Measurements from ENCODE around the gene GP1BB. TPM values are rescaled to one million over a fixed set of nuclear protein-coding genes. Genes with fewer than 3 reads are reported as not detected.

The GP1BB gene
- total RNA-seq, 4 donors from 2014 or later = 3.3 to 5.9 (median 4.7) TPM

DNA sequence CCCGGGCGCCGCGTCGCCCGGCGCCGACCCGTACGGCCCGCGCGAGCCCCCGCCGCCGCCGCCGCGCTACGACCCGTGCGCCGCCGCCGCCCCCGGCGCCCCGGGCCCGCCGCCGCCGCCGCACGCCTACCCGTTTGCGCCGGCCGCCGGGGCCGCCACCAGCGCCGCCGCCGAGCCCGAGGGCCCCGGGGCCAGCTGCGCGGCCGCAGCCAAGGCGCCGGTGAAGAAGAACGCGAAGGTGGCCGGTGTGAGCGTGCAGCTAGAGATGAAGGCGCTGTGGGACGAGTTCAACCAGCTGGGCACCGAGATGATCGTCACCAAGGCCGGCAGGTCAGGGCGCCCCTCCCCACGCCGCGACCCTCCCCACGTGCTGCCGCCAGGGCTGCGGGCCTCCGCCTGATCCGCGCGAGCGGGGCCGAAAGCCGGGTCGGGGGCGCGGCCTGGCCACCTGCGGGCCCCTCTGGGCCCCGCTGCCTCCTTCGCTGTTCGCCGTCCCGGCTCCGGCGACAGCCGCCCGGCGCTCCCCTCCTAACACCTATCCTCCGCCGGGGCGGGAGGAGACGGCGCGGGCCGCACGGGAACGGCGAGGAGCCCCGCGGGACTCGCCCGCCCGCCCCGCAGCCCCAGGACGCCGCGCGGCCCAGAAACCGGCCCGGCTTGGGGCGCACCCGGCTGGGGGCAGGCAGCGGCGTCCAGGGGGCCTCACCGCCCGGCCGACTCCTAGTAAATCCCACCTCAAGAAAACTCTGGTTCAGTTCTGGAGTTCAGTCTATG is 37.8 kb downstream of the GP1BB start:
- Histone ChIP-seq H3K4me3 (peak overlapping the region in 1 of 4 donors; percentile 44), H3K4me1 (peaks cover 0 to 49% (median 16%) of the 10 kb centered on the region in 4 donors)
- 0 to 20% methylated on average over 17 to 29 of the region's 117 CpGs for WGBS, 2 donors

DNA sequence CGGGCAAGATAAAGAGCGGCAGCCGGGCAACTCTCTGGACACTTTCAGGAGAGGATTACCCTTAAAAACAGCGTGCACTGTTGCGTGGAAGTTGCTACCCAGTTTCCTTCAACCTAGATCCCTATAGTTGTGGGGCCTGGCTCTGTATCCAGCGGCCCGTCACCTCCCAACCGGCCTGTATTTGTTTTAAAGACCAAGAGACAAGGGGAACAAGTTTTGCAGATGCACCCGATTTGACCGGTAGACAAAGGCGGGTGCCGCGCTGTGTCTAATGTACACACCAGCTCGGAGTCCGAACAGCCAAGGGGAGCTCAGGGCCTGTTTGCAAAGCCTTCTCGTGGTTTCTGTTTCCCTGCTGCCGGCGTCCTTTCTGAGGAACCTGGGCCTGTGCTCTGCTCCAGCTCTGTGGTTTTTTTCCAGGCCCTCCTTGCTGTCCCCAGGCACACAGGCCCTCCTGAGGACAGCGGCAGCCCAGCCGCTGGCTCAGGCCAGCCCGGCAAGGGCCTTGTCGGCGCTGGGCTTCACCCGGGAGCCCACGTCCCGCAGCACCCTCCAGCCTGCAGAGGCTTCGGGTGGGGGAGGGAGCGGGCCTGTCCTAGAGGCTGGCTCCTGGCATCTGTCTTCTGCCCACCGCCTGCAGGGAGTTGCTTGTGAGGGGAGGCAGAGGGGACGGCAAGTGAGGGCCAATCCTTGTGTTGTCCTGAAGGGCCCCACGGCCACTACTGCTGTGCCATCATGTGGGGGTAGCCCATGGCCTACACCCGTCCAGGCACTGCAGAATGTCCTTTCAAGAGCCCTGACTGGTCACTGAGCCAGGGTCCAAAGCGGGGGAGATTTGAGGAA is 38.6 kb downstream of the GP1BB start:
- DNase-seq (ENCODE audit: low spot score in 2 of 2) = no peak
- peak overlapping the region in 1 of 4 donors; percentile 12 for H3K27ac ChIP-seq
- no peaks in the 10 kb centered on the region for H3K9me3 ChIP-seq
- TF ChIP-seq, protein P1, sequence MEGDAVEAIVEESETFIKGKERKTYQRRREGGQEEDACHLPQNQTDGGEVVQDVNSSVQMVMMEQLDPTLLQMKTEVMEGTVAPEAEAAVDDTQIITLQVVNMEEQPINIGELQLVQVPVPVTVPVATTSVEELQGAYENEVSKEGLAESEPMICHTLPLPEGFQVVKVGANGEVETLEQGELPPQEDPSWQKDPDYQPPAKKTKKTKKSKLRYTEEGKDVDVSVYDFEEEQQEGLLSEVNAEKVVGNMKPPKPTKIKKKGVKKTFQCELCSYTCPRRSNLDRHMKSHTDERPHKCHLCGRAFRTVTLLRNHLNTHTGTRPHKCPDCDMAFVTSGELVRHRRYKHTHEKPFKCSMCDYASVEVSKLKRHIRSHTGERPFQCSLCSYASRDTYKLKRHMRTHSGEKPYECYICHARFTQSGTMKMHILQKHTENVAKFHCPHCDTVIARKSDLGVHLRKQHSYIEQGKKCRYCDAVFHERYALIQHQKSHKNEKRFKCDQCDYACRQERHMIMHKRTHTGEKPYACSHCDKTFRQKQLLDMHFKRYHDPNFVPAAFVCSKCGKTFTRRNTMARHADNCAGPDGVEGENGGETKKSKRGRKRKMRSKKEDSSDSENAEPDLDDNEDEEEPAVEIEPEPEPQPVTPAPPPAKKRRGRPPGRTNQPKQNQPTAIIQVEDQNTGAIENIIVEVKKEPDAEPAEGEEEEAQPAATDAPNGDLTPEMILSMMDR (IDR thresholded peaks at IDR 0.05) = no peak
- TF ChIP-seq POLR2A (IDR thresholded peaks at IDR 0.05) (no peak), EP300 (IDR thresholded peaks at IDR 0.05) (no peak)
- peaks cover 0 to 80% of the 10 kb centered on the region in 2 donors for H3K27me3 ChIP-seq
- H3K4me1 ChIP-seq = peaks cover 0 to 49% (median 15%) of the 10 kb centered on the region in 4 donors
- H3K36me3 ChIP-seq = no peaks in the 10 kb centered on the region
- 75 to 78% methylated on average over 30 to 32 of the region's 33 CpGs for WGBS, 2 donors
- H3K4me3 ChIP-seq = peak overlapping the region in 1 of 4 donors; percentile 44

More for the DNA sequence above, 37.8 kb downstream of the GP1BB start:
- Histone ChIP-seq H3K27ac (no peak overlapping the region), H3K9me3 (no peaks in the 10 kb centered on the region), H3K36me3 (no peaks in the 10 kb centered on the region), H3K27me3 (peaks cover 0 to 84% of the 10 kb centered on the region in 2 donors)
- no peak for DNase-seq (ENCODE audit: low spot score in 2 of 2)
- TF ChIP-seq POLR2A (IDR thresholded peaks at IDR 0.05) = no peak
- TF ChIP-seq, protein P1 (IDR thresholded peaks at IDR 0.05) = no peak
- TF ChIP-seq EP300 (IDR thresholded peaks at IDR 0.05) = no peak

DNA sequence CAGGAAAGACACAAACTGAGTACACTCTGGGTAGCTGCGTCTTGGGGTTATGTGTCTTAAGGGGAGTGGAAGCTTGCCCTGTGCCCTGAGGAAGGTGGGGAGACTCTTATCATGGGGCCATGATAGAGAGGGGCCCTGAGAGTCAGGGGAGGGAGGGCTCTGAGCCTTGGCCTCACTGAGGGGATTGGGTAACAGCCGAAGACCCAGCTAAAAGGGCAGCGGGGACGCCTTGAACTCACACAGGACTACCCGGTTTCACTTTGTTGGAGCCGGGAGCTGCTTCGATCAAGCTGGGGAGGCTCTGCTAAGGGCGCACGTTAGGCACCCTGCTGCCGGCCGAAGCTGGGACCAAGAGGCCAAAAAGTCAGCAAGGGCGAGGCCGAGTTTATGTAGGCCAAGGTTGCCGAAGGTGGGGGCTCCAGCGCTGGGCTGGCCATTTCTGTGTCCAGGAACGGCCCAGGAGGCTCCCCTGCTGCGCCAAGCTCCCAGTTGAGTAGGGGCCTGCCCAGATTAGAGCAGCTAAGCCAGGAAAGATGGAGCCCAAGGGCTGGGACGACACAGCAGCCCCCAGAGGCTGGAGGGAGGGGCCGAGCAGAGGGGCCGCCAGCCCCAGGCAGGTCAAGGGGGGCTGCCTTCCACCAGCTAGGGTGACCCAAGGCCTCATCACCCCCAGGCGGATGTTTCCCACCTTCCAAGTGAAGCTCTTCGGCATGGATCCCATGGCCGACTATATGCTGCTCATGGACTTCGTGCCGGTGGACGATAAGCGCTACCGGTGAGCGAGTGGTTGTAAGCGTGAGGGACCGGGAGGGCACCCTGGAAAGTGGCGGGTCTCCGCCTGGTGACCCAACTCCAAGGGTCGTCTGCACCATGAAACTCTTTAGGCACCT is 39.5 kb downstream of the GP1BB start:
- TF ChIP-seq, protein P1 (IDR thresholded peaks at IDR 0.05) = no peak
- no peak for TF ChIP-seq POLR2A (IDR thresholded peaks at IDR 0.05)
- no peak for TF ChIP-seq EP300 (IDR thresholded peaks at IDR 0.05)
- H3K9me3 ChIP-seq = no peaks in the 10 kb centered on the region
- peaks cover 0 to 51% (median 16%) of the 10 kb centered on the region in 4 donors for H3K4me1 ChIP-seq
- 71 to 83% methylated on average over 33 to 34 of the region's 34 CpGs for WGBS, 2 donors
- no peak overlapping the region for H3K27ac ChIP-seq
- no peaks in the 10 kb centered on the region for H3K36me3 ChIP-seq
- peaks cover 0 to 80% of the 10 kb centered on the region in 2 donors for H3K27me3 ChIP-seq
- no peak overlapping the region for H3K4me3 ChIP-seq
- DNase-seq (ENCODE audit: low spot score in 2 of 2) = no peak

DNA sequence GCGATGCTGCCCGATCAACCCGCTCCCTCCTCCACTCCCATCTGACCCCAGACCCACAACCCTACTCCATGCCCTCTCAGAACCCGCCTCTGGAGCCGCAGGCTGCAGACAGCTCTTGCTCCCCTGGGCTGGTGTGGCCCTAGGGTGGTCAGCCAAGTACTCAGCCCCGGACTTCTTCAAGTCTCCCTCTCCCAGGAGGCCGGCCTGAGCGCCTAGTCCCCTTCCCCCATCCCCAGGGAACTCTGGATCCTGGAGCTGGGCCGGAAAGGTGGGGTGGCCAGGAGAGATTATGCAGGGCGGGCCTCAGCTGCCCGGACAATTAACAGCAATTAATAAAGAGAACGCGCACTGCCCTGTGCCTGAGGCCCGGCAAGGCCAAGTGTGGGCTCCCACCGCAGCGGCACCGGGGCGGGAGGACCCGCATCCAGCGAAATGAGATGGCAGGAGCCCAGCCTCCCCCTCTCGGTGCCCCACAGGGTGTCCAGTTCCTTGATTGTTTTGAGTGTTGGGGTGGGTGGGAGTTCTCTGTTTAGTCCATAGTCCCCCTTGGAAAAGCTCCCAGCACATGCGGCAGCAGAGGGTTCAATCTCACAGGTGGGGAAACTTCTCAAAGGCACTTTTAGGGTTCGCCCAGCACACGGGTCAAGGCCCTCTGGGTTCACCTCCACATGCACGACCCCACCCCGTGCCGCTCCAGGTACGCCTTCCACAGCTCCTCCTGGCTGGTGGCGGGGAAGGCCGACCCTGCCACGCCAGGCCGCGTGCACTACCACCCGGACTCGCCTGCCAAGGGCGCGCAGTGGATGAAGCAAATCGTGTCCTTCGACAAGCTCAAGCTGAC is 40.3 kb downstream of the GP1BB start:
- Histone ChIP-seq H3K36me3 (no peaks in the 10 kb centered on the region), H3K4me3 (no peak overlapping the region), H3K4me1 (peaks cover 0 to 55% (median 16%) of the 10 kb centered on the region in 4 donors), H3K27me3 (peaks cover 0 to 80% of the 10 kb centered on the region in 2 donors), H3K27ac (no peak overlapping the region), H3K9me3 (no peaks in the 10 kb centered on the region)
- 61 to 68% methylated on average over 36 to 39 of the region's 39 CpGs for WGBS, 2 donors
- TF ChIP-seq EP300 (IDR thresholded peaks at IDR 0.05) (no peak), POLR2A (IDR thresholded peaks at IDR 0.05) (no peak)
- TF ChIP-seq, protein P1 (IDR thresholded peaks at IDR 0.05) = no peak
- no peak for DNase-seq (ENCODE audit: low spot score in 2 of 2)

All from tibial nerve (tissue), 4 donors.